ENCODE results near the gene TMEM128.
"Not testable (repeated sequence)": the region's sequence is repeated elsewhere in the genome, so short reads cannot be mapped to it uniquely, and the experiment has no call there.

The TMEM128 gene

DNA sequence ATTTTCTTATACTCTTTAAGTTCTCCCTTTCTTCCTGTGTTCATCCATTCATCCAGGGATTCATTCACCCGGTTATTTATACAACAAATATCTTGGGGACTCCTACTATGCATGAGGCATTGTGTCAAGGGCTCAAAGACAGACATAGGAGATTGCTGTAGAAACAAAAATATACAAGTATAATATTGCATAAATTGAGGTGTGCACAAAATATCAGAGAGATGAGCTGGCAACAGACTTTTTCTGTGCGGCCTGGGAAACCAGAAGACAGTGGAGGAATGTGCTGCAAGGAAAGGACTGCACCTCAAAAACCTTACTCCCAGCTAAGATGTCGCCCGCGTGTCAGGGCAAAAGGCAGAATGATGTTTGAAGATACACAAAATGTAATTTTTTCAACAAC, 30.9 kb downstream of the TMEM128 start:
- WGBS: 49% methylated on average over 2 of the region's 5 CpGs
- H4K8ac ChIP-seq (ENCODE audit: low read length): no peak overlapping the region

GRCh38 chr4:4216648-4217047, 31.4 kb downstream of the TMEM128 start:
- no peaks in the 10 kb centered on the region for H3K36me3 ChIP-seq (ENCODE audit: control insufficient read depth in 1 of 2, insufficient read depth in 2 of 2, low read depth in 1 of 2, low read length in 2 of 2)
- DNase-seq: peak; percentile 42
- no peak overlapping the region for H3K27ac ChIP-seq (ENCODE audit: low read length, poor library complexity, severe bottlenecking)
- H2BK5ac ChIP-seq (ENCODE audit: low read depth, low read length, poor library complexity, severe bottlenecking): no peak overlapping the region
- no peak overlapping the region for H2AFZ ChIP-seq (ENCODE audit: low read depth, low read length)
- no peak overlapping the region for H2BK120ac ChIP-seq (ENCODE audit: low read depth, low read length)
- H2AK5ac ChIP-seq (ENCODE audit: low read length, severe bottlenecking): no peak overlapping the region
- H4K91ac ChIP-seq (ENCODE audit: low read length): no peak overlapping the region
- no peaks in the 10 kb centered on the region for H3K9me3 ChIP-seq (ENCODE audit: control insufficient read depth, low read length)
- no peak overlapping the region for H4K8ac ChIP-seq (ENCODE audit: low read length)
- no peak overlapping the region for H3K23ac ChIP-seq (ENCODE audit: low read length in 2 of 2)
- no peaks in the 10 kb centered on the region for H3K79me1 ChIP-seq (replicated peaks; ENCODE audit: low read length, poor library complexity, severe bottlenecking)
- no peak overlapping the region for H3K9ac ChIP-seq (ENCODE audit: low read length)
- no peak overlapping the region for H3K4ac ChIP-seq (ENCODE audit: low read depth in 1 of 2, low read length in 2 of 2)
- H3K4me3 ChIP-seq (ENCODE audit: insufficient read depth in 1 of 2, low read depth in 1 of 2, low read length in 2 of 2): no peak overlapping the region
- peaks cover 0 to 9% of the 10 kb centered on the region in 2 experiments for H3K27me3 ChIP-seq (ENCODE audit: control insufficient read depth in 1 of 2, insufficient read depth in 1 of 2, low read length in 2 of 2)
- no peak overlapping the region for H3K18ac ChIP-seq (ENCODE audit: low read depth in 1 of 2, low read length in 2 of 2)
- no peaks in the 10 kb centered on the region for H3K4me1 ChIP-seq (ENCODE audit: control insufficient read depth, insufficient read depth, low read depth, low read length)
- H3K14ac ChIP-seq (ENCODE audit: low read length in 2 of 2): no peak overlapping the region
- no peak overlapping the region for H2BK12ac ChIP-seq (ENCODE audit: low read length in 2 of 2)
- no peak overlapping the region for H3K4me2 ChIP-seq (ENCODE audit: low read length, poor library complexity, severe bottlenecking)
- WGBS: 38% methylated on average over 7 of the region's 7 CpGs
- no peak overlapping the region for H2BK15ac ChIP-seq (ENCODE audit: low read depth, poor library complexity, severe bottlenecking)

More for the DNA sequence above, 30.9 kb downstream of the TMEM128 start:
- Histone ChIP-seq H3K36me3 (ENCODE audit: control insufficient read depth in 1 of 2, insufficient read depth in 2 of 2, low read depth in 1 of 2, low read length in 2 of 2) (no peaks in the 10 kb centered on the region), H3K9ac (ENCODE audit: low read length) (no peak overlapping the region), H3K23ac (ENCODE audit: low read length in 2 of 2) (no peak overlapping the region), H2BK5ac (ENCODE audit: low read depth, low read length, poor library complexity, severe bottlenecking) (no peak overlapping the region), H3K27ac (ENCODE audit: low read length, poor library complexity, severe bottlenecking) (no peak overlapping the region), H3K18ac (ENCODE audit: low read depth in 1 of 2, low read length in 2 of 2) (no peak overlapping the region), H2BK120ac (ENCODE audit: low read depth, low read length) (no peak overlapping the region), H3K4me1 (ENCODE audit: control insufficient read depth, insufficient read depth, low read depth, low read length) (no peaks in the 10 kb centered on the region), H4K91ac (ENCODE audit: low read length) (no peak overlapping the region), H2BK15ac (ENCODE audit: low read depth, poor library complexity, severe bottlenecking) (no peak overlapping the region), H2AFZ (ENCODE audit: low read depth, low read length) (no peak overlapping the region), H3K4ac (ENCODE audit: low read depth in 1 of 2, low read length in 2 of 2) (no peak overlapping the region), H2BK12ac (ENCODE audit: low read length in 2 of 2) (no peak overlapping the region), H3K79me1 (replicated peaks; ENCODE audit: low read length, poor library complexity, severe bottlenecking) (no peaks in the 10 kb centered on the region), H3K27me3 (ENCODE audit: control insufficient read depth in 1 of 2, insufficient read depth in 1 of 2, low read length in 2 of 2) (peaks cover under 1 to 11% of the 10 kb centered on the region in 2 experiments), H3K9me3 (ENCODE audit: control insufficient read depth, low read length) (no peaks in the 10 kb centered on the region), H2AK5ac (ENCODE audit: low read length, severe bottlenecking) (no peak overlapping the region), H3K4me3 (ENCODE audit: insufficient read depth in 1 of 2, low read depth in 1 of 2, low read length in 2 of 2) (no peak overlapping the region), H3K14ac (ENCODE audit: low read length in 2 of 2) (no peak overlapping the region), H3K4me2 (ENCODE audit: low read length, poor library complexity, severe bottlenecking) (no peak overlapping the region)
- no peak for DNase-seq

- not testable (repeated sequence) for DNase-seq; H4K91ac ChIP-seq (ENCODE audit: low read length); H3K4me3 ChIP-seq (ENCODE audit: insufficient read depth in 1 of 2, low read depth in 1 of 2, low read length in 2 of 2); H2BK12ac ChIP-seq (ENCODE audit: low read length in 2 of 2); H4K8ac ChIP-seq (ENCODE audit: low read length); H3K14ac ChIP-seq (ENCODE audit: low read length in 2 of 2); H2BK120ac ChIP-seq (ENCODE audit: low read depth, low read length); H3K4ac ChIP-seq (ENCODE audit: low read depth in 1 of 2, low read length in 2 of 2); H3K4me1 ChIP-seq (ENCODE audit: control insufficient read depth, insufficient read depth, low read depth, low read length); H2BK15ac ChIP-seq (ENCODE audit: low read depth, poor library complexity, severe bottlenecking); H3K9me3 ChIP-seq (ENCODE audit: control insufficient read depth, low read length); H3K18ac ChIP-seq (ENCODE audit: low read depth in 1 of 2, low read length in 2 of 2); H2AFZ ChIP-seq (ENCODE audit: low read depth, low read length); H3K27ac ChIP-seq (ENCODE audit: low read length, poor library complexity, severe bottlenecking); H2BK5ac ChIP-seq (ENCODE audit: low read depth, low read length, poor library complexity, severe bottlenecking); H3K4me2 ChIP-seq (ENCODE audit: low read length, poor library complexity, severe bottlenecking); H3K79me1 ChIP-seq (replicated peaks; ENCODE audit: low read length, poor library complexity, severe bottlenecking); H3K36me3 ChIP-seq (ENCODE audit: control insufficient read depth in 1 of 2, insufficient read depth in 2 of 2, low read depth in 1 of 2, low read length in 2 of 2); H3K23ac ChIP-seq (ENCODE audit: low read length in 2 of 2); H2AK5ac ChIP-seq (ENCODE audit: low read length, severe bottlenecking); H3K9ac ChIP-seq (ENCODE audit: low read length)
- peaks cover 0 to 18% of the 10 kb centered on the region in 2 experiments for H3K27me3 ChIP-seq (ENCODE audit: control insufficient read depth in 1 of 2, insufficient read depth in 1 of 2, low read length in 2 of 2)
- WGBS: 57% methylated on average over 2 of the region's 4 CpGs
Measured at GRCh38 chr4:4213674-4214073, 34.3 kb downstream of the TMEM128 start.

GRCh38 chr4:4206204-4206603, 41.8 kb downstream of the TMEM128 start:
- Histone ChIP-seq H3K36me3 (ENCODE audit: control insufficient read depth in 1 of 2, insufficient read depth in 2 of 2, low read depth in 1 of 2, low read length in 2 of 2) (no peaks in the 10 kb centered on the region), H3K27me3 (ENCODE audit: control insufficient read depth in 1 of 2, insufficient read depth in 1 of 2, low read length in 2 of 2) (peaks cover 5 to 45% of the 10 kb centered on the region in 2 experiments), H3K27ac (ENCODE audit: low read length, poor library complexity, severe bottlenecking) (no peak overlapping the region), H3K9me3 (ENCODE audit: control insufficient read depth, low read length) (peaks cover 4% of the 10 kb centered on the region), H3K4me1 (ENCODE audit: control insufficient read depth, insufficient read depth, low read depth, low read length) (no peaks in the 10 kb centered on the region), H3K4ac (ENCODE audit: low read depth in 1 of 2, low read length in 2 of 2) (no peak overlapping the region), H4K8ac (ENCODE audit: low read length) (no peak overlapping the region), H3K4me2 (ENCODE audit: low read length, poor library complexity, severe bottlenecking) (no peak overlapping the region), H4K91ac (ENCODE audit: low read length) (no peak overlapping the region), H2BK120ac (ENCODE audit: low read depth, low read length) (no peak overlapping the region), H3K23ac (ENCODE audit: low read length in 2 of 2) (no peak overlapping the region), H2AK5ac (ENCODE audit: low read length, severe bottlenecking) (no peak overlapping the region), H2BK15ac (ENCODE audit: low read depth, poor library complexity, severe bottlenecking) (no peak overlapping the region), H2BK12ac (ENCODE audit: low read length in 2 of 2) (no peak overlapping the region), H3K18ac (ENCODE audit: low read depth in 1 of 2, low read length in 2 of 2) (no peak overlapping the region), H2AFZ (ENCODE audit: low read depth, low read length) (no peak overlapping the region), H3K79me1 (replicated peaks; ENCODE audit: low read length, poor library complexity, severe bottlenecking) (no peaks in the 10 kb centered on the region), H3K9ac (ENCODE audit: low read length) (no peak overlapping the region), H3K4me3 (ENCODE audit: insufficient read depth in 1 of 2, low read depth in 1 of 2, low read length in 2 of 2) (no peak overlapping the region), H2BK5ac (ENCODE audit: low read depth, low read length, poor library complexity, severe bottlenecking) (no peak overlapping the region), H3K14ac (ENCODE audit: low read length in 2 of 2) (no peak overlapping the region)
- DNase-seq: no peak
